ENCODE results near the gene HYAL3. TPM values are rescaled to one million over a fixed set of nuclear protein-coding genes. Genes with fewer than 3 reads are reported as not detected.

The HYAL3 gene, protein sequence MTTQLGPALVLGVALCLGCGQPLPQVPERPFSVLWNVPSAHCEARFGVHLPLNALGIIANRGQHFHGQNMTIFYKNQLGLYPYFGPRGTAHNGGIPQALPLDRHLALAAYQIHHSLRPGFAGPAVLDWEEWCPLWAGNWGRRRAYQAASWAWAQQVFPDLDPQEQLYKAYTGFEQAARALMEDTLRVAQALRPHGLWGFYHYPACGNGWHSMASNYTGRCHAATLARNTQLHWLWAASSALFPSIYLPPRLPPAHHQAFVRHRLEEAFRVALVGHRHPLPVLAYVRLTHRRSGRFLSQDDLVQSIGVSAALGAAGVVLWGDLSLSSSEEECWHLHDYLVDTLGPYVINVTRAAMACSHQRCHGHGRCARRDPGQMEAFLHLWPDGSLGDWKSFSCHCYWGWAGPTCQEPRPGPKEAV
- total RNA-seq: 1 to 10 TPM; 1.4 to 2.9 (median 1.4) TPM
- long read RNA-seq, donor 1: 0 reads
- long read RNA-seq, donor 2, partial matches to known transcripts: 0 of 1 reads
- long read RNA-seq, donor 2, other reads (novel, unspliced or antisense): 0 of 1 reads

DNA sequence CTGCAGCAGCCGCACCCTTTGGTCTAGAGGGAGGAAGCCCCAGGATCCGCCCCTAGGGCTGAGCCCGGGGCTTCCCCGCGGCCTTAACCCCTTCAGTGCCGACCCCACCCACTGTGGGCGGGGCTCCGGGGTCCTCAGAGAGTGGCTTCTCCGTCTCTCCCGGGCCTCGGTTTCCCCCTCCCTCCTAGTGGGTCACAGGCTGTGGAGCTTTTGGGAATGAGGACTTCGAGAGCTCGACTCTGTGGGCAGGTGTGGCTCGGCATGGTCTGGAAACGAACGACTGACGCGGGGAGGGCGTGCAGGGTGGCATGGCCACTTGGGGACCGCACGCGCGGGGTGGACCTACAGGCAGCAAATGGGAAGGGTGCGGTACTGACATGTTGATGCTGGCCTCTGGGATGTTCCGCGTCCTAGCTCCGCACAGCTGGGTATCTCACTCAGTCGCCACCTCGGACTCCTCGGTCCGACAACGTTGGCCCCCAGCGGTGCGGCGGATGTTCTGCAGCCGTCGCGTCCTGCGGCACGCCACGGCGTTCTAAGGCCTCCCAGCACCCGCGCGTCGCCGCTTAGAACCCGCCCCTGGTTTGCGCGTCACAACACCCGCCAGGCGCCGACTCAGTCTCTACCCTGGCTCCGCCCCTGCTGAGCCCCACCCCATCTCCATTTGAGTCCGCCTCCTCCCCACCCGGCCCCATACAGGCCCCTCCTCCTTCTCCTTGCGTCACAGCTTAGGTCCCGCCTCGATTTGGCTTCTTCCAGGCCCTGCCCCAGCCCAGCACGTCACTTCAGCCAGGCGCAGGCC lies at the start of gene HYAL3, which contains the start of gene NAA80:
Gene HYAL3, minus strand, starts transcription at position 570 of the 802 bp plus-strand sequence. CDS start 3,803 bp downstream, outside the sequence.
Gene NAA80, minus strand, starts transcription at position 570 of the 802 bp plus-strand sequence. CDS start 1,942 bp downstream, outside the sequence.
- intact Hi-C loops (cut with DNase I, micrococcal nuclease): no loop called here
- Histone ChIP-seq H3K4me1 (ENCODE audit: low read depth) (peaks cover 14% of the 10 kb centered on the region), H3K4me3 (peak within 1 kb of the TSS; percentile 20), H3K36me3 (ENCODE audit: low read depth) (peaks cover 6% of the 10 kb centered on the region), H3K9me3 (no peaks in the 10 kb centered on the region)
- TF ChIP-seq, protein P1, sequence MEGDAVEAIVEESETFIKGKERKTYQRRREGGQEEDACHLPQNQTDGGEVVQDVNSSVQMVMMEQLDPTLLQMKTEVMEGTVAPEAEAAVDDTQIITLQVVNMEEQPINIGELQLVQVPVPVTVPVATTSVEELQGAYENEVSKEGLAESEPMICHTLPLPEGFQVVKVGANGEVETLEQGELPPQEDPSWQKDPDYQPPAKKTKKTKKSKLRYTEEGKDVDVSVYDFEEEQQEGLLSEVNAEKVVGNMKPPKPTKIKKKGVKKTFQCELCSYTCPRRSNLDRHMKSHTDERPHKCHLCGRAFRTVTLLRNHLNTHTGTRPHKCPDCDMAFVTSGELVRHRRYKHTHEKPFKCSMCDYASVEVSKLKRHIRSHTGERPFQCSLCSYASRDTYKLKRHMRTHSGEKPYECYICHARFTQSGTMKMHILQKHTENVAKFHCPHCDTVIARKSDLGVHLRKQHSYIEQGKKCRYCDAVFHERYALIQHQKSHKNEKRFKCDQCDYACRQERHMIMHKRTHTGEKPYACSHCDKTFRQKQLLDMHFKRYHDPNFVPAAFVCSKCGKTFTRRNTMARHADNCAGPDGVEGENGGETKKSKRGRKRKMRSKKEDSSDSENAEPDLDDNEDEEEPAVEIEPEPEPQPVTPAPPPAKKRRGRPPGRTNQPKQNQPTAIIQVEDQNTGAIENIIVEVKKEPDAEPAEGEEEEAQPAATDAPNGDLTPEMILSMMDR (IDR thresholded peaks at IDR 0.05): peak; percentile 33
- ATAC-seq (peak; percentile 86), DNase-seq (peak; percentile 99 to 100 (median 100))

DNA sequence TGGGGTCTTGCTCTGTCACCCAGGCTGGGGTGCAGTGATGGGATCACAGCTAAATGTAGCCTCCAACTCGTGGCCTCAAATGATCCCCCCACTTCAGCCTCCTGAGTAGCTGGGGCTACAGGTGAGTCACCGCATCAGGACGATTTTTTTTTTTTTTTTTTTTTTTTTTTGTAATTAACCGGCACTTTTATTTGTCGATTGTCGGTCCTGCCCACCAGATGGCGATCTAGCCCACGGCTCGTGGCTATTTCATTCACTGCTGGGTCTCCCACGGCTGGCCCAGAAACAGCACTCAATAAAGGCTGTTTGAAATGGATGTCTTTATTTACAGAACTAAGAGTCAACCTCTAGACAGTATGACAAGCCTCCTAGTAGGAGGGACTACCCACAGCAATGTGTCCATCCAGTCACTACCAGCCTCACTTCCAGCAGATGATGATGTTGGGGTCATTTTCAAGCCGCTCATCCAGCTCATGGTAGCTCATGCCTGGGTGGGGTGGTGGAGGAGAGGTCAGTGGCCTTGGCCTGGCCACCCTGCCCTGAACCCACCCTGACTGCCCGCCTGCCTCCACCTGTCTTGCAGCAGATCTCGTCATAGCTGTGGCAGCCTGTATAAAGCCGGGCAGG lies 48.1 kb upstream of the HYAL3 start:
- TF ChIP-seq, protein P1 (IDR thresholded peaks at IDR 0.05): no peak
- no peak overlapping the region for H3K4me3 ChIP-seq
- no peaks in the 10 kb centered on the region for H3K36me3 ChIP-seq (ENCODE audit: low read depth)
- peak; percentile 15 for ATAC-seq
- intact Hi-C loops (cut with DNase I, micrococcal nuclease): loop anchor here in 1 of 2 donors (5.0 kb wide), 1 partner anchor 195 kb away; no protein-coding TSS in a partner anchor
- H3K4me1 ChIP-seq (ENCODE audit: low read depth): peaks cover 30% of the 10 kb centered on the region
- no peaks in the 10 kb centered on the region for H3K9me3 ChIP-seq
- peak in 2 of 3 donors; percentile 73 to 77 for DNase-seq

DNA sequence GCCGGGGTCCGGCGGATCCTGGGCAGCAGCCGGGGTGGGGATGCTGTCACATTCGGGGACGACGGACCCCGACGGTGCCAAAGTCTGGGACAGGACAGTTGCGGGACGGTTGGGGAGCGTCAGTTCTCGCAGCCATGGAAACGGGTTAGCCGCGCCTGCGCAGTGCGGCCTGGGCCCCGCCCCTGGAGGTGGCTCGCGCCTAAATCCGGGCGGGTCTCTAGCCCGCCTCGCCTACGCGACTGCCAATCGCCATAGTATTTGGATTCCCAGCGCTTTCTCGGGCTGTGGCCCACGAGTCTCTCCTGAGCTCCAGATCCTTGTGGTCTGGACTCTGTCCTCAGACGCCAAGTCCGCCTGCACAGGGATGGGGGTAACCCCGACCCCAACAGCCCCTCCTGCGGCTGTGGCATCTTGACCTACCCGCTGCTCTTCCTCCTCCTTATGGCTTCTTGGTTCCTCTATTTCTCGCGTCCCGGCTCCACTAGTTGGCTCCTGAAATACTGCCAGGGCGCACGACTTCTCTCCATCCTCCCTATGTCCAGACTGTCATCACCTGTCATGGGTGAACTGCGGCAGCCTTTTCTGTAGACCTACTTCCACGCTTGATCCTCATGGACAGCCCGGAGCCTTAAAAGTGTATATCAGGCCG lies 46.5 kb upstream of the HYAL3 start, which contains the start of gene ZMYND10:
Gene ZMYND10, minus strand, starts transcription at position 147 of the 649 bp plus-strand sequence. CDS start 153 bp downstream, outside the sequence.
- ATAC-seq: peak; percentile 53
- intact Hi-C loops (cut with DNase I, micrococcal nuclease): loop anchor here in 1 of 2 donors (5.0 kb wide), 1 partner anchor 197 kb away; no protein-coding TSS in a partner anchor

DNA sequence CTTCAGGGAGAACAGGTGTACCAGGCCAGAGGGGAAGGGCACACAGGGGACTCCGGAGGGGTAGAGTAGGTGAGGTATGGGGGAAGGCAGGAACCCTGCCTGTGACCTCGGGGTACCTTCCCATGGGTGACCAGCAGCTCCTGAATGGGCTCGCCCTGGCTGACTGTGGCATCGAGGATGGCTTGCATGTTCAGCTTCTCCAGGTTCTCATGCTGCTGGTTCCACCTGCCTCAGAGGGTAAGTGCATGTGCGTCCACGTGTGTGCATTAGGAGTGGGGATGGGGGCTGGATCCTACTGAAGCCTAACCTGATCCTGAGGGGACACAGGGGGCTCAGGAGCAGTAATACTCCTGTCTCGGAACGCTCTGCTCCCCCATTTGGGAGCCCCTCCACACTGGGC lies 45.8 kb upstream of the HYAL3 start:
- Histone ChIP-seq H3K36me3 (ENCODE audit: low read depth) (no peaks in the 10 kb centered on the region), H3K9me3 (no peaks in the 10 kb centered on the region), H3K4me1 (ENCODE audit: low read depth) (peaks cover 31% of the 10 kb centered on the region), H3K4me3 (no peak overlapping the region)
- TF ChIP-seq, protein P1 (IDR thresholded peaks at IDR 0.05): no peak
- intact Hi-C loops (cut with DNase I, micrococcal nuclease): loop anchor here in 1 of 2 donors (5.0 kb wide), 1 partner anchor 197 kb away; no protein-coding TSS in a partner anchor
- no peak for ATAC-seq
- DNase-seq: no peak

More for the DNA sequence above, 46.5 kb upstream of the HYAL3 start, which contains the start of gene ZMYND10:
- DNase-seq: peak; percentile 78 to 87 (median 84)
- Histone ChIP-seq H3K36me3 (ENCODE audit: low read depth) (no peaks in the 10 kb centered on the region), H3K4me1 (ENCODE audit: low read depth) (peaks cover 27% of the 10 kb centered on the region), H3K4me3 (no peak within 1 kb of the TSS), H3K9me3 (no peaks in the 10 kb centered on the region)
- TF ChIP-seq, protein P1 (IDR thresholded peaks at IDR 0.05): no peak
